GM21576 (cell line): Measurements from ENCODE around the gene MACO1.
"Not testable (repeated sequence)": the region's sequence is repeated elsewhere in the genome, so short reads cannot be mapped to it uniquely, and the experiment has no call there.

Source experiments
- ATAC-seq: cut with Tn5 transposase; IDR thresholded peaks from one replicate; pipeline ENCODE4 v1.9.1; 2021; ENCODE audit warnings: mild to moderate bottlenecking, moderate library complexity; ENCODE audit not compliant: unreplicated experiment

Gene MACO1

GRCh38 chr1:25430073-25430966, at the start of gene MACO1:
TSS of gene MACO1 (plus strand) at chr1:25430897. CDS start at chr1:25431099, 202 bp downstream.
- peak; percentile 92 for ATAC-seq

- ATAC-seq: not testable (repeated sequence)
These were observed 48.2 kb upstream of the MACO1 start for GRCh38 chr1:25382543-25382942.

GRCh38 chr1:25383090-25383489, 47.6 kb upstream of the MACO1 start:
- ATAC-seq: not testable (repeated sequence)

- not testable (repeated sequence) for ATAC-seq
These were observed 46.8 kb upstream of the MACO1 start for GRCh38 chr1:25383875-25384274.

GRCh38 chr1:25387096-25387495, 43.6 kb upstream of the MACO1 start:
- ATAC-seq: not testable (repeated sequence)

- not testable (repeated sequence) for ATAC-seq
These were observed 42.0 kb upstream of the MACO1 start for GRCh38 chr1:25388691-25389090.

- ATAC-seq: not testable (repeated sequence)
These were observed 41.0 kb upstream of the MACO1 start for GRCh38 chr1:25389721-25390120.

- no peak for ATAC-seq
These were observed 37.9 kb upstream of the MACO1 start for GRCh38 chr1:25392841-25393240.

GRCh38 chr1:25397549-25397948, 33.1 kb upstream of the MACO1 start:
- not testable (repeated sequence) for ATAC-seq

GRCh38 chr1:25398079-25398478, 32.6 kb upstream of the MACO1 start:
- not testable (repeated sequence) for ATAC-seq

GRCh38 chr1:25402947-25403803, 27.5 kb upstream of the MACO1 start:
- ATAC-seq: not testable (repeated sequence)

GRCh38 chr1:25405731-25406305, 24.9 kb upstream of the MACO1 start:
- not testable (repeated sequence) for ATAC-seq

GRCh38 chr1:25409641-25410427, 20.9 kb upstream of the MACO1 start:
- ATAC-seq: not testable (repeated sequence)

GRCh38 chr1:25412872-25413623, 17.6 kb upstream of the MACO1 start:
- not testable (repeated sequence) for ATAC-seq

GRCh38 chr1:25414157-25414556, 16.5 kb upstream of the MACO1 start:
- ATAC-seq: not testable (repeated sequence)

- not testable (repeated sequence) for ATAC-seq
These were observed 16.1 kb upstream of the MACO1 start for GRCh38 chr1:25414578-25414977.

GRCh38 chr1:25417280-25417679, 13.4 kb upstream of the MACO1 start:
- not testable (repeated sequence) for ATAC-seq

- not testable (repeated sequence) for ATAC-seq
These were observed 11.4 kb upstream of the MACO1 start for GRCh38 chr1:25419339-25419738.

GRCh38 chr1:25420715-25421114, 10.0 kb upstream of the MACO1 start, which contains the start of gene RHCE:
TSS of gene RHCE (minus strand) at chr1:25420825. CDS start at chr1:25420786, 39 bp downstream.
- not testable (repeated sequence) for ATAC-seq
